Measurements from ENCODE around the gene CNTNAP4.

The CNTNAP4 gene

DNA sequence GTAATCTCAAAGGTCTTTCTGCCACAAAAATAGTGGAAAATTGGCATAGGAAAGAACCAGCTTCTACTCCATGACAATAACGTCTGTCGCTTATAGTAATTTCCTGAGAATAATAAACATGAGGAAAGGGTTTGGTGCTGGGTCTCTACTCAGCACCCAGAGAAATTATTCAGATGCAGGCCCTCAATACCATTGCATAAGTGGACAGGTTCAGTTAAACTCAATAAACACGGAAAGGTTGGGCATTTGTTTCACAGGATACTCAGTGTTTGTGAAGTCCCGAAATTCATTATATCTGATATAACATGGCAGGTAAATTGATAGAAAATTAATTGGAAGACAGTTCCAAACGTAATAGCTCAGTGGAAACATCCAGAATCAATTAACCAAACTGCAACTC, 254.0 kb downstream of the CNTNAP4 start:
- H3K9me3 ChIP-seq (ENCODE audit: control insufficient read depth in 1 of 2, low read length in 2 of 2): no peaks in the 10 kb centered on the region
- no peaks in the 10 kb centered on the region for H3K27me3 ChIP-seq (ENCODE audit: low read depth, low read length)
- H3K36me3 ChIP-seq (ENCODE audit: control insufficient read depth in 1 of 2, insufficient read depth in 2 of 2, low read length in 2 of 2): no peaks in the 10 kb centered on the region
- no peak overlapping the region for H3K4me3 ChIP-seq (ENCODE audit: low read depth in 1 of 2, low read length in 2 of 2)
- H3K4me1 ChIP-seq (ENCODE audit: control insufficient read depth in 1 of 2, insufficient read depth in 2 of 2, low read length in 2 of 2): no peaks in the 10 kb centered on the region
- no peak overlapping the region for H3K27ac ChIP-seq (ENCODE audit: low read length)

DNA sequence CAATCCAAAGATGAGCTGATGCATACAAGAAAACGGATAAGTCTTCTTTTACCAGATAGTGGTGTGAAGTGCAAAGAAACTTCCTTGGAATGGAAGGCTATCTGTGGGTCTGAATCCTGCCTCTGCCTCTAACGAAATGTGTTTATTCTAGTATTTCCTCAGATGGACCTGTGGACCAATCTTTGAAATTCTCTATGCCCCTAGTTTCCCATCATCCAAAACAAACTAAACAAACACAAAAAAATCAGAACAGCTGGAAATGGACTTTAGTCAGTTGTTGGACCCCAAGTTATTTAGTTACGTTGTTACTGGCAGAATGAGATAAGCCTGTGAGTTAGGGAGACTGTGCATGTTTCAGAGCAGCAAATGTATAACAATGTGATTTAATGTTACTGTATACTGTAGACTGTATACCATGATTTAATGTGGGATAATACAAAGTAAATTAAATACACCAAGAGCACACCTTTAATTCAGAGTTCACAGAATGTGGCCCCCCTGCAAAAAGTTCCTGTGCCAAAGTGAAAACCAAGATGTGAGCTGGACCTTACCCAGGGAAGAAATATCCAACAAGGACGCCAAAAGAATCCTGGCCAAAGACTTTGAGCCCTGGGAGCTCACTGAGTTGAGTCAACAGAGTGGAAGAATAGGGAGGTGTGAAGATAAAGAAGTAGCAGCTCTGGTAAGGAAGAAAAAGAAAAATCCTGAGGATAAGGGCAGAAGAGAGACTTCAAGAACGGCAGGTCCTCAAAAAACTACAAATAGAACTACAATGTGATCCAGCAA, 255.2 kb downstream of the CNTNAP4 start:
- Histone ChIP-seq H3K27me3 (ENCODE audit: low read depth, low read length) (no peaks in the 10 kb centered on the region), H3K27ac (ENCODE audit: low read length) (no peak overlapping the region), H3K4me3 (ENCODE audit: low read depth in 1 of 2, low read length in 2 of 2) (no peak overlapping the region), H3K9me3 (ENCODE audit: control insufficient read depth in 1 of 2, low read length in 2 of 2) (no peaks in the 10 kb centered on the region), H3K36me3 (ENCODE audit: control insufficient read depth in 1 of 2, insufficient read depth in 2 of 2, low read length in 2 of 2) (no peaks in the 10 kb centered on the region), H3K4me1 (ENCODE audit: control insufficient read depth in 1 of 2, insufficient read depth in 2 of 2, low read length in 2 of 2) (no peaks in the 10 kb centered on the region)

DNA sequence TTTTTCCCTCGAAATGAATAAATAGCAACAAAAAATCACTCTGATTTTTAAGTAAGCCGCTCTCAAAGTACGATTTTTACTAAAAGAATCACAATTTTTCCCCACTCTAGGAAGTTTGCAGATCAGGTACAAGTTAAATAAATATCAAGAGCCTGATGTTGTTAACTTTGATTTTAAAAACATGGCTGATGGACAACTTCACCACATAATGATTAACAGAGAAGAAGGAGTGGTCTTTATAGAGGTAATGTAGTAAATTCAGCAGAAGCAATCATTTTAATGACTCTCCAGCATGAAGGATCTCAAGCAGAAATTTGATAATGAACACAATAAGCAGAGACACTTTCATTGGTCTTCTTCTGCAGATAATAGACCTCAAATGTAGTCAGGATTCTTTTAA, 262.4 kb downstream of the CNTNAP4 start:
- Histone ChIP-seq H3K4me1 (ENCODE audit: control insufficient read depth in 1 of 2, insufficient read depth in 2 of 2, low read length in 2 of 2) (no peaks in the 10 kb centered on the region), H3K27ac (ENCODE audit: low read length) (no peak overlapping the region), H3K4me3 (ENCODE audit: low read depth in 1 of 2, low read length in 2 of 2) (no peak overlapping the region), H3K27me3 (ENCODE audit: low read depth, low read length) (no peaks in the 10 kb centered on the region), H3K36me3 (ENCODE audit: control insufficient read depth in 1 of 2, insufficient read depth in 2 of 2, low read length in 2 of 2) (no peaks in the 10 kb centered on the region), H3K9me3 (ENCODE audit: control insufficient read depth in 1 of 2, low read length in 2 of 2) (no peaks in the 10 kb centered on the region)

DNA sequence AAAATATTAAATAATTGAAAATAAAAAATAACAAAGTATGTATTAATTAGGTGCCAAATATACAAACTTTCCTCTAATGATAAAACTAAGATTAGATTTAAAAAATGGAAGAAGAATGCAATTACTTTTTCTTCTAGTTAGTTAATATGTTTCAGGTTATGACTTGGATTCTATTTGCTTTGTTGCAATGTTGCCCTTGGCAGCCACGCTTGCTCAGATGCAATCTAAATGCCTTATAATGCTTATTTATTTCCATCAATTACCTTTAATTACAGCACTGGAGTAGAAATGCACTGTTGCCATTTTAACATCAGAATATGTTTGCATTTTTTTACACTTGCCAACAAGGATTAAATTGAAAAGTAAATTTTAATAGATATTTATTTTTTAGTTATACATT, 263.9 kb downstream of the CNTNAP4 start:
- no peak overlapping the region for H3K4me3 ChIP-seq (ENCODE audit: low read depth in 1 of 2, low read length in 2 of 2)
- no peaks in the 10 kb centered on the region for H3K4me1 ChIP-seq (ENCODE audit: control insufficient read depth in 1 of 2, insufficient read depth in 2 of 2, low read length in 2 of 2)
- no peaks in the 10 kb centered on the region for H3K36me3 ChIP-seq (ENCODE audit: control insufficient read depth in 1 of 2, insufficient read depth in 2 of 2, low read length in 2 of 2)
- no peak overlapping the region for H3K27ac ChIP-seq (ENCODE audit: low read length)
- H3K27me3 ChIP-seq (ENCODE audit: low read depth, low read length): no peaks in the 10 kb centered on the region
- no peaks in the 10 kb centered on the region for H3K9me3 ChIP-seq (ENCODE audit: control insufficient read depth in 1 of 2, low read length in 2 of 2)

DNA sequence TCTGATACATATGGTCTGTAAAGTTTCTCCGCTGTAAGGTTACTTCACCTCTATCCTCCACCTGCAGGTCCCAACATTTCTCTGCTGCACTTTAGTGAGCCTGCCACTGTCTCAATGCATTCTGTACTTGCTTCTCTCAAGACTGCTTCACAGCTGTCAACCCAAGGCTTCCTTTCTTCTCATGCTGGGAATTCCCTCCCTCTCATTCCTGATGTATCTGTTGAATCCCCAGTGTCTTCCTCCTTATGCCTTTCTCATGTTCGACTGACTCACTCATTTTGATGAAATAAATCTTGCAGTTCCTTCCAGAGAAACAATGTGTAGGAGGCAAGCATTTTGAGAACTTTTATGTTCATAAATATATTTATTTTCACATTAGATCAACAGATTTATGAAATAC, 288.3 kb downstream of the CNTNAP4 start:
- Histone ChIP-seq H3K9me3 (ENCODE audit: control insufficient read depth in 1 of 2, low read length in 2 of 2) (no peaks in the 10 kb centered on the region), H3K27me3 (ENCODE audit: low read depth, low read length) (no peaks in the 10 kb centered on the region), H3K4me1 (ENCODE audit: control insufficient read depth in 1 of 2, insufficient read depth in 2 of 2, low read length in 2 of 2) (no peaks in the 10 kb centered on the region), H3K36me3 (ENCODE audit: control insufficient read depth in 1 of 2, insufficient read depth in 2 of 2, low read length in 2 of 2) (no peaks in the 10 kb centered on the region), H3K4me3 (ENCODE audit: low read depth in 1 of 2, low read length in 2 of 2) (no peak overlapping the region), H3K27ac (ENCODE audit: low read length) (no peak overlapping the region)

DNA sequence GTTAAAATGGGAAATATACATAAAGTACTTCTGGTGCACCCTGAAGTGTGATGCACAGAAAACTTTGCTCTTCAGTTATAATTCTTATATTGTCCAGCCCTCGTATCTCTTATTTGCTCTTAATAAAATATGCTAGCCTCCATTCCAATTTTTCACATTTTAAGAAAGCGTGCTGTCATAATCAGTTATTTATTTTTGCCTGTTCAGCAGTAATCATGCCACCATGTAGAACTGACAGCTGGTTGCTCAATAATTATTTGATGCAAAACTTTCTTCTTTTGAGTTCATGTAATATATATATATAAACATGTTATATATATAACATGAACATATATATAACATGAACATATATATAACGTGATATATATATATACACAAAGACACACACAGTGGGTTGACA, 294.6 kb downstream of the CNTNAP4 start:
- no peaks in the 10 kb centered on the region for H3K36me3 ChIP-seq (ENCODE audit: control insufficient read depth in 1 of 2, insufficient read depth in 2 of 2, low read length in 2 of 2)
- H3K27me3 ChIP-seq (ENCODE audit: low read depth, low read length): no peaks in the 10 kb centered on the region
- no peaks in the 10 kb centered on the region for H3K9me3 ChIP-seq (ENCODE audit: control insufficient read depth in 1 of 2, low read length in 2 of 2)
- no peaks in the 10 kb centered on the region for H3K4me1 ChIP-seq (ENCODE audit: control insufficient read depth in 1 of 2, insufficient read depth in 2 of 2, low read length in 2 of 2)
- H3K4me3 ChIP-seq (ENCODE audit: low read depth in 1 of 2, low read length in 2 of 2): no peak overlapping the region
- H3K27ac ChIP-seq (ENCODE audit: low read length): no peak overlapping the region

DNA sequence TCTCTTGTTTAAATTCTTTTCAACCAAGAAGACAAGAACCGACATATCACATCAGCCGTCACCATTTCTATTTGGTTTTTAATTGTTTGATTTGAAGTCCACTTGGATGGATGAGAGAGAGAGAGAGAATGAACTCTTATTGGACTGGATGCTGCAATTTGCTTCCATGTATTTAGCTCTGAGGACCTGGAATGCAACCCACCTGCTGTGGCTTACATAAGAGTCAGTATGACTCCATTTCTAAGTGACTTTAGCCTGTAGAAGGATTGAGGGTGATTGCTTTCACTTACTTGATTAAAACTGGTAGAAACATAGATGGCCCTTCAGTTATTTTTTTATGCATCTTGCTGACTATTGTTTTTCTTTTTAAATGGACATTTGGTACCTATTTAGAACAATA, 296.1 kb downstream of the CNTNAP4 start:
- Histone ChIP-seq H3K36me3 (ENCODE audit: control insufficient read depth in 1 of 2, insufficient read depth in 2 of 2, low read length in 2 of 2) (no peaks in the 10 kb centered on the region), H3K9me3 (ENCODE audit: control insufficient read depth in 1 of 2, low read length in 2 of 2) (no peaks in the 10 kb centered on the region), H3K27me3 (ENCODE audit: low read depth, low read length) (no peaks in the 10 kb centered on the region), H3K4me3 (ENCODE audit: low read depth in 1 of 2, low read length in 2 of 2) (no peak overlapping the region), H3K27ac (ENCODE audit: low read length) (no peak overlapping the region), H3K4me1 (ENCODE audit: control insufficient read depth in 1 of 2, insufficient read depth in 2 of 2, low read length in 2 of 2) (no peaks in the 10 kb centered on the region)

DNA sequence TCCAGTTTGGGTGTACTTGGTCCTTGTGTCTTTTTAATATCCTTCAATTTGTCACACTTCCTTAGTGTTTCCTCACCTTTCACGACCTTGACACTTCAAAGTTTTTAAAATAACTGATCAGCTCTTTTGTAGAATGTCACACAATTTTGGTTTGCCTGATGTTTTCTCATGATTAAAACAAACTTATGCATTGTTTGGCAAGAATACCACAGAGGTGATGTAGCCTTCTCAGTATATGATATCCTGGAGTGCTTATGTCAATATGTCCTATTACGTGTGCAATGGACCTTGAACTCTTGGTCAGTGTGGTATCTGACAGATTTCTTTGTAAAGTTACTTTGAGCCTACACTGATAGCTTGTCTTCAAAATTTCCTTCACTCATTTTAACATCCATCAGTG, 297.4 kb downstream of the CNTNAP4 start:
- H3K27me3 ChIP-seq (ENCODE audit: low read depth, low read length): no peaks in the 10 kb centered on the region
- no peak overlapping the region for H3K4me3 ChIP-seq (ENCODE audit: low read depth in 1 of 2, low read length in 2 of 2)
- no peaks in the 10 kb centered on the region for H3K9me3 ChIP-seq (ENCODE audit: control insufficient read depth in 1 of 2, low read length in 2 of 2)
- no peaks in the 10 kb centered on the region for H3K4me1 ChIP-seq (ENCODE audit: control insufficient read depth in 1 of 2, insufficient read depth in 2 of 2, low read length in 2 of 2)
- H3K36me3 ChIP-seq (ENCODE audit: control insufficient read depth in 1 of 2, insufficient read depth in 2 of 2, low read length in 2 of 2): no peaks in the 10 kb centered on the region
- no peak overlapping the region for H3K27ac ChIP-seq (ENCODE audit: low read length)

DNA sequence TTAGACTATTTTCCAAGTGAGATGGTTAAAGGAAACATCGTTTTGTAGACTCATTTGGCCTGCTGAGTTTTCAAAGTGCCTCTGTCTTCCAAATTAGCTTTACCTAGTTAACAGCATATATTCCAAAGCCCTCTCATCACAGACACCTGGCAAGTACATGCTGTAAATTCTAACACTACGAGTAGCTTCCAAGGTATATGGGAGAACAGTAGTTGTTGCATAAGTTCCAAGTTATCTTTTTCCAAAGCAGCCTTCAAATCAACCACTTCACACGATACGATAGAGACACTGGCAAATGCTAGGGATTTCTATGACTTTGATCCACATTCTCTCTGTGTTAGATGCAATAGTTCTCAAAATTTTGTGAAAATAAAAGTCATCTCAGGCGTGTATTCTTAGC, 299.3 kb downstream of the CNTNAP4 start:
- H3K9me3 ChIP-seq (ENCODE audit: control insufficient read depth in 1 of 2, low read length in 2 of 2): no peaks in the 10 kb centered on the region
- H3K4me1 ChIP-seq (ENCODE audit: control insufficient read depth in 1 of 2, insufficient read depth in 2 of 2, low read length in 2 of 2): no peaks in the 10 kb centered on the region
- no peaks in the 10 kb centered on the region for H3K27me3 ChIP-seq (ENCODE audit: low read depth, low read length)
- H3K36me3 ChIP-seq (ENCODE audit: control insufficient read depth in 1 of 2, insufficient read depth in 2 of 2, low read length in 2 of 2): no peaks in the 10 kb centered on the region
- no peak overlapping the region for H3K27ac ChIP-seq (ENCODE audit: low read length)
- no peak overlapping the region for H3K4me3 ChIP-seq (ENCODE audit: low read depth in 1 of 2, low read length in 2 of 2)

DNA sequence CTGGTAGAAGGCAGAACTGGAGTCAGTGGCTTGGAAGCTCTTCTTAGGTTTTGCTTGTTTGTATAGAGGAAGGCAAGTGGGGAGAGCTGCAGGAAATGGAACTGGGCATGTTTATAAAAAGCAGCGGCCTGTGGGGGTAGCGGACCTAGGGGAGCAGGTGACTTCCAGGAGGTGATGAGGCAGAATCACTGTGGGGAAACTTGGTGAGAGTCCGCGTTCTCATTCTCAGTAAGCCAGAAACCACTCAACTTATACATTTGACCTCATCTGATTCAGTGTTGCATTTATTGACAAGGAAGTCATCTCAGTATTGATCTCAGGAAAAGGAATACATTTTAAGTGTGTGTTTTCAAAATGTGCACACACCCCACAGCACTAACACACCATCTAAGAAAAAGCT, 299.8 kb downstream of the CNTNAP4 start:
- Histone ChIP-seq H3K4me3 (ENCODE audit: low read depth in 1 of 2, low read length in 2 of 2) (no peak overlapping the region), H3K27ac (ENCODE audit: low read length) (no peak overlapping the region), H3K27me3 (ENCODE audit: low read depth, low read length) (no peaks in the 10 kb centered on the region), H3K9me3 (ENCODE audit: control insufficient read depth in 1 of 2, low read length in 2 of 2) (no peaks in the 10 kb centered on the region), H3K36me3 (ENCODE audit: control insufficient read depth in 1 of 2, insufficient read depth in 2 of 2, low read length in 2 of 2) (no peaks in the 10 kb centered on the region), H3K4me1 (ENCODE audit: control insufficient read depth in 1 of 2, insufficient read depth in 2 of 2, low read length in 2 of 2) (no peaks in the 10 kb centered on the region)

DNA sequence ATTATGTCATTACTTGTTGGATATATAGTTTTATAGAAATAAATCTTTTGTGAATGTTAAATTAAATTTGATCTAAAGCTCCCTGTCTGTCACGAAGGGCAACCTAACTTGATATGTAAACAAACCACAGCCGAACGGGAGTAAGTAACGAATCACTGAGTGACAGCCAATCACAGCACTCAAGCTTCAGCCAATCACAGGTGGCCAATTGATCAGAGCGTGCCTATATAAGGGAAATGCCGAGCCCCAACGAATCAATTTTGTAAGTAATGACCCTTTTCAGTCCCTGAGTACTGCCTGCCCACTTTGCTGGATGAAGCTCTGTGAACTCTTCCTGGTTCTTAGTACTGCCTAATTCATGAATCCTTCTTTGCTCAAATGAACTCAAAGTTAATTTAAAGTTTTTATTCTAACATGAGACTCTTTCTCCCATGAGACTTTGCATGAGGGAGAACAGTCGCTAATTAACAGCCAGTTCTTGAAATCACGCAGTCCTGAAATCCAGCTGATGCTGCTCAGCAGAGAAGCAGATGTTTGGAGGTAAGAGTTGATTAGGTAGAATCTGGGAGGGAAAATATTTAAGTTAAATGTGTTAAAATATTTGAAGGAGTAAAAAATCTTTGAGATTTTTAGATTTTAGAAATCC, 302.2 kb downstream of the CNTNAP4 start:
- Histone ChIP-seq H3K4me3 (ENCODE audit: low read depth in 1 of 2, low read length in 2 of 2) (no peak overlapping the region), H3K36me3 (ENCODE audit: control insufficient read depth in 1 of 2, insufficient read depth in 2 of 2, low read length in 2 of 2) (no peaks in the 10 kb centered on the region), H3K27me3 (ENCODE audit: low read depth, low read length) (no peaks in the 10 kb centered on the region), H3K9me3 (ENCODE audit: control insufficient read depth in 1 of 2, low read length in 2 of 2) (no peaks in the 10 kb centered on the region), H3K4me1 (ENCODE audit: control insufficient read depth in 1 of 2, insufficient read depth in 2 of 2, low read length in 2 of 2) (no peaks in the 10 kb centered on the region), H3K27ac (ENCODE audit: low read length) (no peak overlapping the region)

DNA sequence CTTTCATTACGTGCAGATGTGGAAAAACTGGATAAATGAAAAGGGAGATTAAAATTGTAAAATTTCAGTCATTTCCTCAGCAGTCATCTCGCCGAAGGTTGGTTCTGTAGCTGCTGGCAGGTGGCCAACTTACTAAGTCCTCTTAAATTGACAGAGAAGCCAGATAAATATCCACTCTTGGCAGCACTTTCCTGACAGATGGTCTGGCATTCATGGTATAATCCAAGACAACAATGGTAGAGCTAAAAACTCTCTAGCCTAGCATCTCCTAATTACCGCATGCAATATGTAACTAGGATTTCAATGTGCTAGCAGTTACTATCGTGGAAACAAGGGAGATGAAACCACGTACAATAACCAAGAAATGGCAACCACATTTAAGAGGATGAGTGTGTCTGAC, 306.3 kb downstream of the CNTNAP4 start:
- H3K4me1 ChIP-seq (ENCODE audit: control insufficient read depth in 1 of 2, insufficient read depth in 2 of 2, low read length in 2 of 2): no peaks in the 10 kb centered on the region
- no peak overlapping the region for H3K27ac ChIP-seq (ENCODE audit: low read length)
- no peaks in the 10 kb centered on the region for H3K27me3 ChIP-seq (ENCODE audit: low read depth, low read length)
- H3K4me3 ChIP-seq (ENCODE audit: low read depth in 1 of 2, low read length in 2 of 2): no peak overlapping the region
- H3K9me3 ChIP-seq (ENCODE audit: control insufficient read depth in 1 of 2, low read length in 2 of 2): no peaks in the 10 kb centered on the region
- H3K36me3 ChIP-seq (ENCODE audit: control insufficient read depth in 1 of 2, insufficient read depth in 2 of 2, low read length in 2 of 2): no peaks in the 10 kb centered on the region

Data from muscle layer of duodenum (tissue), 2 donors.